Measurements from ENCODE around the gene PSEN1. TPM values are rescaled to one million over a fixed set of nuclear protein-coding genes. Genes with fewer than 3 reads are reported as not detected.

PSEN1 gene
- total RNA-seq, 1 donor from 2014 or later: 31.7 TPM

DNA sequence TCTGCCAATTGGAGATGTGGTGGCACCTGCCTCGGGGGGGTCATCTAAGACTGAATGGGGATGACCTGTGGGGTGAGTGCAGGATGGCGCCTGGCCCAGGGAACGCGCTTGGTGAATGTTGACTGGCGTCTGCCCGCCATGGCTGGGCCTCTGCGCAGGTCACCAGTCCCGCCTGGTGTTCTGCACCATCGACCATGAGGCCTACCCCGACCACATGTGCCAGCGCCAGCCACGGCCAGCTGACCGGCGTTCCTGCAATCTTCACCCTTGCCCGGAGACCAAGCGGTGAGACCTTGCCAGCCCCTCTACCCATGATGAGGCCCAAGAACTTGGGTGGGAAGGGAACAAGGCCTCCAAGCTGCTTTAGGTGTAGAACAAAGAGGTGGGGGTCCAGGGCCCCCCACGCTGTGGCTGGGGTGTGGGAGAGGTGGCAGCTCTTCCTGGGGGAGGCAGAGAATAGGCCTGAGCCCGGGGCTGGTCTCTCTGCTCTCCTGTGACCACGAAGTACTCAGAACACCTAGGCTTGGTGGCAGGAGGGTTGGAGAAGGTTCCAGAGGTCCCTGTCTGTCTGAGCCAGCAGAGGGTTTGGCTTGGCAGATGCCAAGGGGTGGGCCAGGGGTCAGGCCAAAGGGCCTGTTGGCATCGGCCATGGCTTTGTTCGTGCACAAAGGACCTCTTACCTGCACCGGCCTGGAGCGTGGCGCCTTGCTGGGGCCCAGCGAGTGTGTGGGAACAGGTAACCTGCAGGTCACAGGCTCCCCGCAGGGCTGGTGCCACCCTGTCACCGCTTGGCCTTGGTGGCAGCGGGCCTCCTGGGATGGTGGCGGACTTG is 116.4 kb downstream of the PSEN1 start:
- DNase-seq (ENCODE audit: low read depth): no peak
- H3K4me3 ChIP-seq (ENCODE audit: low read depth, low read length): no peak overlapping the region
- TF ChIP-seq, protein P1, sequence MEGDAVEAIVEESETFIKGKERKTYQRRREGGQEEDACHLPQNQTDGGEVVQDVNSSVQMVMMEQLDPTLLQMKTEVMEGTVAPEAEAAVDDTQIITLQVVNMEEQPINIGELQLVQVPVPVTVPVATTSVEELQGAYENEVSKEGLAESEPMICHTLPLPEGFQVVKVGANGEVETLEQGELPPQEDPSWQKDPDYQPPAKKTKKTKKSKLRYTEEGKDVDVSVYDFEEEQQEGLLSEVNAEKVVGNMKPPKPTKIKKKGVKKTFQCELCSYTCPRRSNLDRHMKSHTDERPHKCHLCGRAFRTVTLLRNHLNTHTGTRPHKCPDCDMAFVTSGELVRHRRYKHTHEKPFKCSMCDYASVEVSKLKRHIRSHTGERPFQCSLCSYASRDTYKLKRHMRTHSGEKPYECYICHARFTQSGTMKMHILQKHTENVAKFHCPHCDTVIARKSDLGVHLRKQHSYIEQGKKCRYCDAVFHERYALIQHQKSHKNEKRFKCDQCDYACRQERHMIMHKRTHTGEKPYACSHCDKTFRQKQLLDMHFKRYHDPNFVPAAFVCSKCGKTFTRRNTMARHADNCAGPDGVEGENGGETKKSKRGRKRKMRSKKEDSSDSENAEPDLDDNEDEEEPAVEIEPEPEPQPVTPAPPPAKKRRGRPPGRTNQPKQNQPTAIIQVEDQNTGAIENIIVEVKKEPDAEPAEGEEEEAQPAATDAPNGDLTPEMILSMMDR (conservative IDR thresholded peaks at IDR 0.05; ENCODE audit: low read depth, low read length): no peak

DNA sequence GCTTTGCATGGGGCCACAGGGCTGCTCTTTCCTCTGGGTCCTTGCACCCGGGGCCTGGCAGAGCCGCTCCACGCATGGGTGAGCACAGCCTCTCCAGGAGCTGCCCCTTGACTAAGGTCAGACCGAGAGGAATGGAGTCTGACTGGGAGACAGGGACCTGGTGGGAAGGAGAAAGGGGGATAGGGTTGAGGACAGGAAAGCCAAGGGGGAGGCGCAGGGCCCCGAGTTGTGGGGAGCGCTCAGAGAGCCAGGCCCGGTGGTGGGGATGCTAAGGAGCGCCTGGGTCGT is 117.0 kb downstream of the PSEN1 start:
- TF ChIP-seq, protein P1 (conservative IDR thresholded peaks at IDR 0.05; ENCODE audit: low read depth, low read length): no peak
- no peak for DNase-seq (ENCODE audit: low read depth)
- no peak overlapping the region for H3K4me3 ChIP-seq (ENCODE audit: low read depth, low read length)

- TF ChIP-seq, protein P1 (conservative IDR thresholded peaks at IDR 0.05; ENCODE audit: low read depth, low read length): no peak
- DNase-seq (ENCODE audit: low read depth): no peak
- no peak overlapping the region for H3K4me3 ChIP-seq (ENCODE audit: low read depth, low read length)
Observed at GRCh38 chr14:73253721-73254120, 117.4 kb downstream of the PSEN1 start.

- TF ChIP-seq, protein P1 (conservative IDR thresholded peaks at IDR 0.05; ENCODE audit: low read depth, low read length): no peak
- DNase-seq (ENCODE audit: low read depth): no peak
- no peak overlapping the region for H3K4me3 ChIP-seq (ENCODE audit: low read depth, low read length)
Observed at GRCh38 chr14:73254247-73255004, 118.1 kb downstream of the PSEN1 start.

DNA sequence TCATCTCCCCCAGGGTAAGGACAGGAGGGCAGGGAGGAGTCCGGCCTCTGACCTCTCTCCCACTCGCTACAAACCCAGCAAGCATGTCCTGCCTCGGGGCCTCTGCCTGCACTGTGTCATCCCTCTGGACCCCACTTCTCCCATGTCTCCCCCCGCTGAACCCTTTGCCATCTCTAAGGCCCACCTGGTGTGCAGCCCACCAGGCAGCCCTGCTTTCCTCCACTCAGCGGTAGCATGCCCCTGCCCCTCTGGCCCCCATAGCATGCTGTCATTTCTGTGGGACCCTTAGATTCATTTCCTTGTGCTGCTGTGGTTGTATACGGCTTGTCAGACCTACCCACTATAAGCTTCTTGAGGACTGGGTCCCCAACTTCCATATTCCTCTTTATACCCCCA is 118.7 kb downstream of the PSEN1 start:
- TF ChIP-seq, protein P1 (conservative IDR thresholded peaks at IDR 0.05; ENCODE audit: low read depth, low read length): no peak

GRCh38 chr14:73255693-73256225 is 119.5 kb downstream of the PSEN1 start:
- TF ChIP-seq, protein P1 (conservative IDR thresholded peaks at IDR 0.05; ENCODE audit: low read depth, low read length): no peak
- H3K4me3 ChIP-seq (ENCODE audit: low read depth, low read length): no peak overlapping the region
- no peak for DNase-seq (ENCODE audit: low read depth)

More for the DNA sequence above, 118.7 kb downstream of the PSEN1 start:
- DNase-seq (ENCODE audit: low read depth): no peak
- H3K4me3 ChIP-seq (ENCODE audit: low read depth, low read length): no peak overlapping the region

Data from epithelial cell of proximal tubule (primary cell).